Stimulated activated CD8-positive, alpha-beta memory T cell treated with anti-CD3 and anti-CD28 coated beads, Interleukin-12 subunit alpha, Interleukin-12 subunit beta, amount 100 ng/mL, for 24 hours (primary cell): Measurements from ENCODE around the gene GALNT6.
A peak's percentile ranks its signal among the peaks of the same experiment; 100 is the strongest.

Experiments
- DNase-seq: peaks from one replicate; pipeline ENCODE4 v3.0.0-alpha.2; 2020; ENCODE audit errors: extremely low read depth

The GALNT6 gene

GRCh38 chr12:51391283-51392123, at the start of gene GALNT6:
TSS of gene GALNT6 (minus strand) at chr12:51391406. CDS start at chr12:51379781, 11,625 bp downstream.
- DNase-seq = no peak

GRCh38 chr12:51439330-51439729, 48.1 kb upstream of the GALNT6 start:
- DNase-seq = no peak

GRCh38 chr12:51437431-51437830, 46.2 kb upstream of the GALNT6 start:
- DNase-seq = no peak

- no peak for DNase-seq
These were observed 43.1 kb upstream of the GALNT6 start for GRCh38 chr12:51434305-51434704.

- DNase-seq = no peak
These were observed 41.7 kb upstream of the GALNT6 start for GRCh38 chr12:51432921-51433320.

GRCh38 chr12:51430196-51430895, 39.1 kb upstream of the GALNT6 start:
- no peak for DNase-seq

- DNase-seq = no peak
These were observed 38.5 kb upstream of the GALNT6 start for GRCh38 chr12:51429700-51430099.

- no peak for DNase-seq
These were observed 37.0 kb upstream of the GALNT6 start for GRCh38 chr12:51428256-51428655.

- DNase-seq = peak; percentile 48
These were observed 33.7 kb upstream of the GALNT6 start, which contains the start of gene SLC4A8 for GRCh38 chr12:51424662-51425539. TSS of gene SLC4A8 (plus strand) at chr12:51424831. CDS start at chr12:51424988, 157 bp downstream.

- DNase-seq = no peak
These were observed 33.0 kb upstream of the GALNT6 start for GRCh38 chr12:51424094-51424661.

- DNase-seq = no peak
These were observed 30.2 kb upstream of the GALNT6 start for GRCh38 chr12:51421266-51421884.

GRCh38 chr12:51419425-51420193, 28.4 kb upstream of the GALNT6 start:
- DNase-seq = no peak

- no peak for DNase-seq
These were observed 26.6 kb upstream of the GALNT6 start for GRCh38 chr12:51417826-51418225.

- no peak for DNase-seq
These were observed 24.7 kb upstream of the GALNT6 start for GRCh38 chr12:51415931-51416330.

- no peak for DNase-seq
These were observed 22.6 kb upstream of the GALNT6 start for GRCh38 chr12:51413791-51414190.

- DNase-seq = no peak
These were observed 21.9 kb upstream of the GALNT6 start for GRCh38 chr12:51413149-51413548.

- no peak for DNase-seq
These were observed 18.6 kb upstream of the GALNT6 start for GRCh38 chr12:51409846-51410245.

- DNase-seq = no peak
These were observed 16.4 kb upstream of the GALNT6 start for GRCh38 chr12:51407604-51408003.

- no peak for DNase-seq
These were observed 15.7 kb upstream of the GALNT6 start for GRCh38 chr12:51406859-51407258.

GRCh38 chr12:51406290-51406689, 15.1 kb upstream of the GALNT6 start:
- no peak for DNase-seq
